ENCODE results near the gene LZTR1. TPM values are rescaled to one million over a fixed set of nuclear protein-coding genes. Genes with fewer than 3 reads are reported as not detected.

LZTR1 gene
- total RNA-seq, 1 donor from 2014 or later, result 18.1 TPM

DNA sequence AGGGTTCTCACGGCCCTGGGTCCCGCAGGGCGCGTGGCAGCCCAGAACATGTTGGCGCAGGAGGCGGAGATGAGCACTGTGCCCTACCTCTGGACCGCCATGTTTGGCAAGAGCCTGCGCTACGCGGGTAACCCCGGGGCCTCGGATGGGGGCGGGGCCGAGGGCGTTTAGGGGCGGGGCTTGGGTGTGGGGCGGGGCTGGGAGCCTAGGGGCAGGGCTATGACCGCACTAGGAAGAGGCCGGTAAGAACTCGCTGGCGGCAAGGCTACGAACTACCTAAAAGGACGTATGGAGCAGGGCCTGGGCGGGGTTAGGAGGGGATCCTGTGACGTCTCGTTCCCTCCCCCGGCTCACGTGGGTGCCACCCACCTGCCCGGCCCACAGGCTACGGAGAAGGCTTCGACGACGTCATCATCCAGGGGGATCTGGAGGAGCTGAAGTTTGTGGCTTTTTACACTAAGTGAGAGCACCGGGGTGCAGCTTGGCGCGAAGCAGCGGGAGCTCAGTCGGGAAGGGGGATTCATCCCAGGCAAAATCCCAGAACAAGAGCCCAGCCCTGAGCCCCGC, 2.8 kb upstream of the LZTR1 start:
- H3K27ac ChIP-seq (replicated peaks), result no peak overlapping the region
- H3K9me3 ChIP-seq (replicated peaks), result peaks cover 7% of the 10 kb centered on the region
- TF ChIP-seq, protein P1, sequence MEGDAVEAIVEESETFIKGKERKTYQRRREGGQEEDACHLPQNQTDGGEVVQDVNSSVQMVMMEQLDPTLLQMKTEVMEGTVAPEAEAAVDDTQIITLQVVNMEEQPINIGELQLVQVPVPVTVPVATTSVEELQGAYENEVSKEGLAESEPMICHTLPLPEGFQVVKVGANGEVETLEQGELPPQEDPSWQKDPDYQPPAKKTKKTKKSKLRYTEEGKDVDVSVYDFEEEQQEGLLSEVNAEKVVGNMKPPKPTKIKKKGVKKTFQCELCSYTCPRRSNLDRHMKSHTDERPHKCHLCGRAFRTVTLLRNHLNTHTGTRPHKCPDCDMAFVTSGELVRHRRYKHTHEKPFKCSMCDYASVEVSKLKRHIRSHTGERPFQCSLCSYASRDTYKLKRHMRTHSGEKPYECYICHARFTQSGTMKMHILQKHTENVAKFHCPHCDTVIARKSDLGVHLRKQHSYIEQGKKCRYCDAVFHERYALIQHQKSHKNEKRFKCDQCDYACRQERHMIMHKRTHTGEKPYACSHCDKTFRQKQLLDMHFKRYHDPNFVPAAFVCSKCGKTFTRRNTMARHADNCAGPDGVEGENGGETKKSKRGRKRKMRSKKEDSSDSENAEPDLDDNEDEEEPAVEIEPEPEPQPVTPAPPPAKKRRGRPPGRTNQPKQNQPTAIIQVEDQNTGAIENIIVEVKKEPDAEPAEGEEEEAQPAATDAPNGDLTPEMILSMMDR (IDR thresholded peaks at IDR 0.05; ENCODE audit: borderline replicate concordance), result no peak
- peaks cover 13% of the 10 kb centered on the region for H3K27me3 ChIP-seq (ENCODE audit: low read depth)
- H3K36me3 ChIP-seq, result peaks cover 5% of the 10 kb centered on the region
- peak overlapping the region; percentile 52 for H3K4me3 ChIP-seq
- intact Hi-C loops (cut with micrococcal nuclease), result no loop called here
- DNase-seq, result peak; percentile 53
- H3K4me1 ChIP-seq, result peaks cover 36% of the 10 kb centered on the region

DNA sequence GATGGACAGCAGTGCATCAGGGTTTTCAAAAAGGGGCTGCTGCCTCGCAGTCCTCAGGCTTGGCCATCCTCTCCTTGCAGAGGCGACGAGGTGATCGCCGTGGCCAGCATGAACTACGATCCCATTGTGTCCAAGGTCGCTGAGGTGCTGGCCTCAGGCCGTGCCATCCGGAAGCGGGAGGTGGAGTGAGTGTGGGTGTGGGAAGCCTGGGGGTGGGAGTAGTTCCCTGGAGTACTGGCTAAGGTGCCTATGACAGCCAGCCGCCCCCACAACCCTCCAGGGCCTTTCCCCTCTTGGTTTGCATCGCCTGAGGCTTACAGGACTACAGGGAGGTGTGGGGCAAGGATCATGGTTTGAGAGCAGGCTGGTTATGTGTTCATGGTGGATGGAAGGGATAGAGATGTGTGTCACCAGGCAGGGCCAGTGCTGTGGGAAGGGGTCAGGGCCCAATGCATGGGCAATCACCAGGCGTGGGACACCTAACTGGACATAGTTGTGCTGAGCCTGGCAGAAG, 2.1 kb upstream of the LZTR1 start:
- intact Hi-C loops (cut with micrococcal nuclease), result no loop called here
- peaks cover 6% of the 10 kb centered on the region for H3K36me3 ChIP-seq
- no peak for DNase-seq
- peak overlapping the region; percentile 52 for H3K4me3 ChIP-seq
- peaks cover 36% of the 10 kb centered on the region for H3K4me1 ChIP-seq
- TF ChIP-seq, protein P1 (IDR thresholded peaks at IDR 0.05; ENCODE audit: borderline replicate concordance), result no peak
- peaks cover 7% of the 10 kb centered on the region for H3K9me3 ChIP-seq (replicated peaks)
- no peak overlapping the region for H3K27ac ChIP-seq (replicated peaks)
- H3K27me3 ChIP-seq (ENCODE audit: low read depth), result peaks cover 6% of the 10 kb centered on the region

DNA sequence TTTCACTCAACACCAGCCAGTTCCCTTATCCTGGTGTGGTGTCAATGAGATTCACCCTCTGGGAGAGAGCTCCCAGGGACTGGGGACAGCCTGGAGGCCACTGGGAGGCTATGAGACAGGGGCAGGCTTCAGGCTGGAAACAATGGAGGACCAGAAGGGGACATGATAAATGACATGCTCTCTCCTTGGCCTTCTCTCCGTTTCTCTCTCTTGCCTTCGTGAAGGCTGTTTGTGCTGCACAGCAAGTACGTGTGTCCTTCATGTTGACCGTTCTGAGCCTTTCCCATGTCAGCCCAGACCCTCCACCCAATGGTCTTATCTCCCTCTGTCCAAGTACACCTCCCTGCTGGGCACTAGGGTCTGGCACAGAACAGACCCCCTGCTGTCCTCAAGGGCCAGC, 1.6 kb upstream of the LZTR1 start:
- H3K27me3 ChIP-seq (ENCODE audit: low read depth), result peaks cover under 1% of the 10 kb centered on the region
- H3K4me1 ChIP-seq, result peaks cover 36% of the 10 kb centered on the region
- no peak overlapping the region for H3K4me3 ChIP-seq
- peaks cover 7% of the 10 kb centered on the region for H3K9me3 ChIP-seq (replicated peaks)
- peaks cover 6% of the 10 kb centered on the region for H3K36me3 ChIP-seq
- intact Hi-C loops (cut with micrococcal nuclease), result no loop called here
- H3K27ac ChIP-seq (replicated peaks), result no peak overlapping the region
- no peak for DNase-seq
- TF ChIP-seq, protein P1 (IDR thresholded peaks at IDR 0.05; ENCODE audit: borderline replicate concordance), result no peak

DNA sequence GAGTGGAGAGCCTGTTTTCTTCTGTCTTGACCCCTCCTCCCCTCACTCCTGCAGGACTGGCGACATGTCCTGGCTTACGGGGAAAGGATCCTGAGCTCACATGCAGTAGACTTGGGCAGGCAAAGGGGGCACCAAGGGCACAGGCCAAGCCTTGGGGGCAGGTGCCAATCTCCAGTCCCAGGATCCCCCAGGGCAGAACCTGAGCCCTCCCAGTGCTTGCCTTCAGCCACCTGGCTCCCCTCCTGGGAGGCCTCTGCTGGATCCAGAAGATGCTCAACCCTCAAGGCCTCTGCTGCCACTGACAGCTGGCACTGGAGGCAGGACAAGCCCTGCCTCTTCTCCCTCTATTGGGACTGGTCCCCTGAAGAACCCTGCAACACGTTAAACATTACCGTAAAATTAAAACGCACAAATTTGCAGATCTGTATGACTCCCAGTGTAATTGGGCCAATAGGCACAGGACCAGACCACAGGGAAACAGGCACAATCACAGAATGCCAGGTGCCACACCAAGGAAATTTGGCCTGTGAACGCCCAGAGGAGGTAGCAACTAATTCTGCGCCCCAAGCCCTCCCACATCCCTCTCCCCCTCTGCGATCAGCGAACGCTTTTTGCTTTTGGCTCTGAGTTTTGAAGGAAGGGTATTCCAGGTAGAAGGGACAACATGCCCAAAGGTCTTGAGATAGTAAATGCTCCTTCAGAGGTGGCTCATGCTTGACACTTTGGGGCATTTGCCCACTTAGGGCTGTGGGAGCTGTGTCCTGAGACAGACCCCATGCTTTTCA, 967 bp upstream of the LZTR1 start:
- Histone ChIP-seq H3K27me3 (ENCODE audit: low read depth) (no peaks in the 10 kb centered on the region), H3K4me1 (peaks cover 36% of the 10 kb centered on the region), H3K9me3 (replicated peaks) (peaks cover 7% of the 10 kb centered on the region), H3K36me3 (peaks cover 12% of the 10 kb centered on the region), H3K27ac (replicated peaks) (peak overlapping the region; percentile 95), H3K4me3 (peak overlapping the region; percentile 93)
- intact Hi-C loops (cut with micrococcal nuclease), result no loop called here
- DNase-seq, result no peak
- TF ChIP-seq, protein P1 (IDR thresholded peaks at IDR 0.05; ENCODE audit: borderline replicate concordance), result no peak

DNA sequence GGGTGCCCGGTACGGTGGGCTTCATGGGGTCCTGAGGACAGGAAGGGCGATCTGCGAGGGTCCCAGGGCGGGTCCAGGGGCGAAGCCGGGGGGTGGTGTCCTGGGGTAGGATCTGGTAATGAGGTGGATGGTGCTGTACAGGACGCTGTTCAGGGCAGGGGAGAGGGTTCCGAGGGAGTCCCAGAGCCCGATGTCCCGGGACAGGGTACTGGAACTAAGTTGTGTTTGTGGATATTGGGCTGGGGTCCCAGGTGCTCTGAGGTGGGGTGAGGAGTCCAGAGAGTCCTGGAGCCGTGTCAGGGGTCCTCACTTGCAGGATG, 426 bp downstream of the LZTR1 start:
- no peak for DNase-seq
- intact Hi-C loops (cut with micrococcal nuclease), result no loop called here

More for the DNA sequence above, 426 bp downstream of the LZTR1 start:
- peaks cover 36% of the 10 kb centered on the region for H3K4me1 ChIP-seq
- no peaks in the 10 kb centered on the region for H3K27me3 ChIP-seq (ENCODE audit: low read depth)
- peaks cover 22% of the 10 kb centered on the region for H3K36me3 ChIP-seq
- TF ChIP-seq, protein P1 (IDR thresholded peaks at IDR 0.05; ENCODE audit: borderline replicate concordance), result no peak
- H3K4me3 ChIP-seq, result peak overlapping the region; percentile 93
- H3K9me3 ChIP-seq (replicated peaks), result peaks cover 7% of the 10 kb centered on the region
- peak overlapping the region; percentile 95 for H3K27ac ChIP-seq (replicated peaks)

Measured in left ventricle myocardium inferior (tissue), 1 donor.